ENCODE data around the gene MAP4K3.
A peak's percentile ranks its signal among the peaks of the same experiment; 100 is the strongest.

MAP4K3 gene

DNA sequence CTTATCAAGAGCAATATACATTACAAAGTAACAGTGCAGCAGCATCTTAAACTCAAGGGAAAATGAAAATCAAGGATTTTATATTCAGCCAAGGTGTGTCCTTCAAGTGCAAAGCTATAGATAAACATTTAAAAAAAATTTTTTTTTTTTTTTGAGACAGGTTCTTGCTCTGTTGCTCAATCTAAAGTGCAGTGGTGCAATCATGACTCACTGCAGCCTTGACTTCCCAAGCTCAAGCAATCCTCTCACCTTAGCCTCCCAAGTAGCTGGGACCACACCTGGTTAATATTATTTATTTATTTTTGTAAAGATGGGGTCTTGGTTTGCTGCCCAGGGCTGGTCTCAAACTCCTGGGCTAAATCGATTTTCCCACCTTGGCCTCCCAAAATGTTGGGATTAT is 202.3 kb downstream of the MAP4K3 start:
- DNase-seq = no peak

GRCh38 chr2:39232141-39232540 is 204.9 kb downstream of the MAP4K3 start:
- DNase-seq = no peak

GRCh38 chr2:39228413-39229209 is 208.5 kb downstream of the MAP4K3 start:
- no peak for DNase-seq

GRCh38 chr2:39227628-39228412 is 209.3 kb downstream of the MAP4K3 start:
- DNase-seq = peak; percentile 84

DNA sequence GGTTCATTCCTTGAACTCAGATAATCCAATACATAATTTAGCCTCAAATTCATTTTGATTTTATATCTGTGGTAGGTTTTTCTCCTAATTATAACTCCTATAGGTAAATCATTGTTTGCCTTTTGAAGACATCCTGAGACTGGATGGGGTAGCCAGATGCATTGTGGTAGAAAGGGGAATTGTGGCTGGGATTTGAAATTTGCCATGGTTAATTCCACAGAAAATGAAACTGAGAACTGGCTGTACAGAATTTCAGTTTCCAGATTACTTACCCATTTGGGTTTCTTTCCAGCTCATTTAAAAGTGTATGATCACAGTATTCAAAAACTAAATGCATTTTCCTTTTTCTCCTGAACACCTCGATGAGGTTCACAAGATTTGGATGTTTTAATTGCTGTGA is 211.5 kb downstream of the MAP4K3 start:
- no peak for DNase-seq

- DNase-seq = no peak
Measured at GRCh38 chr2:39223909-39224308, 213.2 kb downstream of the MAP4K3 start.

- no peak for DNase-seq
Measured at GRCh38 chr2:39221459-39221858, 215.6 kb downstream of the MAP4K3 start.

DNA sequence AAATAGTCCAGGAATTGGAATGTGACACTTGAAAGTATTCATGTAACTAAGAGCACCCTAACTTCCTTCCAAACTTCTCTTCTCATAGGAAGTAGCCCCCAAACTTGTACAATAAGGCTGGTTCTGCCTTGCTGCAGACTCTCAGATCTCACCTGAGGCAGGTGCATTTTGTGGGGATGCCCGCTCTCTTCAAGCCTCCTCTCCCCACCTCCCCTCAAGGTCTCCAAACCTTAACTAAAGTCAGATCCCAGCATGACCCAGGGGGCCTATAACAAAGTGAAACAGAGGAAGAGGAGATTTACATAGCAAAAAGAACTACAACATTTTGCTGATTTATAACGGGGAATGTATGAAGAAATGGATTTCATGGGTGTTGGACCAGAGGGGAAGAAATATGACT is 216.9 kb downstream of the MAP4K3 start:
- DNase-seq = no peak

DNA sequence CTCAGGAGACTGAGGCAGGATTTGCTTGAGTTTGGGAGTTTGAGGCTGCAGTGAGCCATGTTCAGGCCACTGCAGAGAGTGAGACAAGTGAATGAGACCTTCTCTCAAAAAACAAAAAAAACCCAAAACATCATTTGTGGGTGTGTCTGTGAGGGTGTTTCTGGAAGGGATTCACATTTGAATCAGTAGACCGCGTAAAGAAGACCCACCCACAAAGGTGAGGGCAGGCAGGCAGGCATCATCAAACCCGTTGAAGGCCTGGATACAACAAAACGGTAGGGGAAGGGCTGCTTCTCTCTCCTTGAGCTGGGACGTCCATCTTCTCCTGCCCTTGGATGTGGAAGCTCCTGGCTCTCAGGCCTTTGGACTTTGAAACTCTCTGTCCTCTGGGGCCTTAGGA is 218.7 kb downstream of the MAP4K3 start:
- no peak for DNase-seq

DNA sequence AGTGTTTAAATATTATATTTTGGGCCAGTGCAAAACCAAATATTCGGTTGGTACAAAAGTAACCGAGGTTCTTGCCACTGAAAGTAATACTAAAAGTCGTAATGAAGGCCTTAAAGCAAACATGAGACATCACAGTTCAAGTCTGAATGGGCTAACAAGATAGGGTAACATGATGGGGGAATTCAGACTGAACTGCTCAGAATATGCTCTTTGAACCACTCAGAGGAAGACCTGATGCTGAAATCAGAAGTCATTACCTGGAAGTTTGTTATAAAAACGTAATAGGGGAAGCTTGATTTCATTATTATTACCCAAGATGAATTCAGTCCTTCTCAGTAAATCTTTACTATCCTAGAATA is 219.9 kb downstream of the MAP4K3 start:
- no peak for DNase-seq

DNA sequence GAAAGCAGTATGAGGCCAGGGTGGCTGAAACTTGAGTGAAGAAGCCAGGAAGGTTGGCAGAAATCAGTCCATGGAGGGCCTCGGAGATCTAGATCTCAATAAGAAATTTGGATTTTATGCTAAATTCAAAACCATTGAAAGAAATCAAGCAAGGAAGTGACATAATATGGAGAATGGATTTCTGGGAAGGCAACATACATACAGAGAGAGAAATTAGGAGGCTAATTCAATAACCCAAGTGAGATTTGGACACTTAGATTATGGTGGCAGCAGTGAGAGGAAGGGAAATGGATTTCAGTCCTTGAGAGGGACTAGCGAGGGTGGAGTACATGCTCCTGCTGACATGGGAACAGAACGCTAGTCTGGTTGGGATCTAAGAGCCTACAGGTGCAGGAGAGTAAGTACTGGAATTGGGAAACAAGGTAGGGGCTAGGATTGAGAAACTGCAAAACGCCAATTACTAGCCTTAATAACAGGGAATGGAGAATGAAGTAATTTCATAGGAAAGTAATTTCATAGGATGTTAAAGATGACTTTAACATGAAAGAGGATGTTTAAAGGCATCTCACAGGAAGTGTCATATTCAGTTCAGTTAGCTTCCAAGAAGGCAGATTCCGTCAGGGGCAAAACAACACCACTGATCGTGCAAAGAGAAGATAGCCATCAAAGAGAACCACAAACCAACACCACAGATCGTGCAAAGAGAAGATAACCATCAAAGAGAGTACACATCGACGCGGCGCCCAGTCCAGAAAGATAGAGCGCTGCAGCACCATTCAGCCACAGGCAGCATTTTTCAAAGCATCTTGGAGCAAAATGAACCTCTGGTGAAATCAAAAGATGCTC is 220.5 kb downstream of the MAP4K3 start:
- DNase-seq = peak; percentile 87

GRCh38 chr2:39215545-39215944 is 221.5 kb downstream of the MAP4K3 start:
- DNase-seq = no peak

GRCh38 chr2:39213015-39213414 is 224.1 kb downstream of the MAP4K3 start:
- DNase-seq = no peak

DNA sequence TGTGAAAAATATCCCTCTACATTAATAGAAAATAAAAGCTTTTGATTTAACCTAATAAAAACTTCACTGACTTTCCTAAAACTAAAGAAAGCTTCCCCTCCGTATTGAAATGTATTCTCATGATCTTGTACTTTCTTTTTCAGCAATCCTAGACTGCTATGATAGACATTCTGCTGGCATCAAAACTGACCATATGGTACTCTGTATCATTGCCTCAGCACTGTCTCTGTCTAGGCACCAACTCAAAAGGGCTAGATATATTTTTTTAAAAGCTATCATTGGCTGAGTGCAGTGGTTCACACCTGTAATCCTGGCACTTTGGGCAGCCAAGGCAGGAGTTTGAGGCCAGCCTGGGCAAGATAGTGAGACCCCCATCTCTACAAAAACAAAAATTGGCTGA is 226.2 kb downstream of the MAP4K3 start:
- DNase-seq = no peak

DNA sequence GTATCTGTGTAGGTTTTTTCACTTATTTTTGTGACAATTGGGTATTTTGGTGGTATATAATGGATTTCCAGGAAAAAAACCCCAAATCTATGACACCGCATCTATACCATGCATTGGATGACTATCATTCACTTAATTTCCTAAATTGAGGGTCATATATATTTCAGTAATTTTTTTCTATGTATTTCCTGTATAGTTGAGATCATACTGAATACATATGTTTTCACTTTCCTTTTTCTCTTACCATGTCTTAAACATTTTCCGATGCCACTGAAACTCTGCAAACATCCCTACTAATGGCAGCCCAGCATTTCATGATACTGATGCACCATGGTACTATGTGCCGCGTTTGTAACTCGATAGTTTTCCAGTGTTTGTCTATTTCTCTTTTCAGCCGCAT is 233.7 kb downstream of the MAP4K3 start:
- no peak for DNase-seq

DNA sequence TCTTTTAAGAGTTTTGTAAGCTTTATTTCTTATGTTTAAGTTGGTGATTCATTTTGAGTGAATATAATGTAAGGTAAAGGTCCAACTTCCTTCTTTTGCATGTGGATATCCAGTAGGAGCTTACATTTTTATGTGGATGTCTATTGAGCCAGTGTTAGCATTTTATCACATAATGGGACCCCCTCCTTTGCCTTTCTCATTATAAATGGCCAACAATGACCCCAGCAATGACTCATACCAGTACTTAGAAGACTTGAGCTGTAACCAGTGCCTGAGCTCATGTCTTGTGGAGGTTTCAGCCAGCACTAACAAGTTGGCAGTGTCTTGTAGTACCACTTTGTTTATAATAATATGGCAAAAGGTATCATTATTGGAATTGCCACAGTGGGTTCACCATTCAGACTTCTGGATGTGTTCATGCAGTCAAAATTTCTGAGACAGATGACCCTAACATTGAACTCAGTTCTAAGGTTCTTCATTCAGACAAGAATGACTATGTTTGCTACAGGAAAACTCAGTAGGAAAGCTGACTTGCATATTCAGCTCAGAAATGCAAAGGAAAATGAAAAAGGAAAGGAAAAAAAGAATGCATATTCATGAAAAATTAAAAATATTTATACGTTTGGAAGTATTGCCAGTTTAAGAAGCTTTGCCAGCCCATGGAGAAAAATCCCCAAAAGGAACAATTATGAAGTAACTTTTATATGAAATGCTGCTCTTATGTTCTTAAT is 234.3 kb downstream of the MAP4K3 start:
- no peak for DNase-seq
